Measurements from ENCODE around the gene SLC8A1.

Gene SLC8A1

DNA sequence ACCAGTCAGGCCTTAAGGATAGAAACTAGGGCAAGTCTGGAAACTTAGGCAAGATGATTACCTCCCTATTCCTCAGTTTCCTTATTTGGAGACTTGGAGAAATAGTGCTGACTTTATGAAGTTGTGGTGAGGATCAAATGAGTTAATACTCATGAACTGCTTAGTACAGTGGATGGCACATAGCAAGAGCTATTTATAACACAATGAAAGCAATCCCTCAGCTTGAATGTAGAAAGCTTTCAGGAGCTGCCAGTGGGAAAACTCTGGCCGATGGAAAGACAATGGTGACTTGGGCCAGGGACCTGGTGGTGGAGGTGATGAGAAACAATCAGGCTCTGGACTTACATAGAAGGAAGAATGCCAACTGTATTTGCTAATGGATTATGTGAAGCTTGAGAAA, 403.4 kb downstream of the SLC8A1 start:
- DNase-seq (ENCODE audit: extremely low read depth, low read depth), result no peak
- TF ChIP-seq, protein P1, sequence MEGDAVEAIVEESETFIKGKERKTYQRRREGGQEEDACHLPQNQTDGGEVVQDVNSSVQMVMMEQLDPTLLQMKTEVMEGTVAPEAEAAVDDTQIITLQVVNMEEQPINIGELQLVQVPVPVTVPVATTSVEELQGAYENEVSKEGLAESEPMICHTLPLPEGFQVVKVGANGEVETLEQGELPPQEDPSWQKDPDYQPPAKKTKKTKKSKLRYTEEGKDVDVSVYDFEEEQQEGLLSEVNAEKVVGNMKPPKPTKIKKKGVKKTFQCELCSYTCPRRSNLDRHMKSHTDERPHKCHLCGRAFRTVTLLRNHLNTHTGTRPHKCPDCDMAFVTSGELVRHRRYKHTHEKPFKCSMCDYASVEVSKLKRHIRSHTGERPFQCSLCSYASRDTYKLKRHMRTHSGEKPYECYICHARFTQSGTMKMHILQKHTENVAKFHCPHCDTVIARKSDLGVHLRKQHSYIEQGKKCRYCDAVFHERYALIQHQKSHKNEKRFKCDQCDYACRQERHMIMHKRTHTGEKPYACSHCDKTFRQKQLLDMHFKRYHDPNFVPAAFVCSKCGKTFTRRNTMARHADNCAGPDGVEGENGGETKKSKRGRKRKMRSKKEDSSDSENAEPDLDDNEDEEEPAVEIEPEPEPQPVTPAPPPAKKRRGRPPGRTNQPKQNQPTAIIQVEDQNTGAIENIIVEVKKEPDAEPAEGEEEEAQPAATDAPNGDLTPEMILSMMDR (IDR thresholded peaks at IDR 0.05; ENCODE audit: low read depth, low read length, missing control alignments), result no peak
- H3K4me3 ChIP-seq (replicated peaks; ENCODE audit: low read depth, low read length), result no peak overlapping the region

GRCh38 chr2:40047406-40047805, 404.5 kb downstream of the SLC8A1 start:
- DNase-seq (ENCODE audit: extremely low read depth, low read depth), result no peak
- no peak overlapping the region for H3K4me3 ChIP-seq (replicated peaks; ENCODE audit: low read depth, low read length)
- TF ChIP-seq, protein P1 (IDR thresholded peaks at IDR 0.05; ENCODE audit: low read depth, low read length, missing control alignments), result no peak

Measured in HFF-Myc (cell line).